ENCODE measurements around the gene RALGAPA2. TPM values are rescaled to one million over a fixed set of nuclear protein-coding genes. Genes with fewer than 3 reads are reported as not detected.
A peak's percentile ranks its signal among the peaks of the same experiment; 100 is the strongest.

The RALGAPA2 gene
- total RNA-seq, 1 experiment from 2014 or later = 18.2 TPM

DNA sequence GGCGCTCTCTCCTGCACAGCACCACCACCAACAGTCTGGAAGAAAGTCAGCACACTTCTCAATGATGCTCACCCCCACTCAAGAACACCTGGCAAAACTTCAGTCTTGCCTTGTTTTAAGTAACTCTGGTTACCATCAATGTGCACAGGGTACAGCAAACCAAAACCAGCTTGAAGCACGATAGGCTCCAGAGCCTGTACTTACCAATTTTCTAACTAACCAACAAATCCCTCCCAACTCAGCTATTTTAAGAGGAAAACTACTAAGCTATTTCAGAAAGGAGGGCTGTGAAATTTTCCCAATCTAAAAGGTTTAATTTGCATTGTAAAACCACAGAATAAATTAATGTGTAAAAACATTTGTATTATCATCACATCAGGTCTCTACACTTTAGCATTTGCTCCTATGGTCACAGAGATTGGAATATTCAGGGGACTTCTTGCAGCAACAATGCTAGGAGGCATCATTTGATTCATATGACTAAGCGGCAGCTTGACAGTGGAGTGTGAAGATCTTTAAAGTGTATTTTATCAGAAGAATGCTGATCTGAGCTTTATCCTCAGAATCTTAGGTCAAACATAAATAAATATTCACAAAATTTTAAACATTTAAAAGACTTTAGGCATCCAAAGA, 82.8 kb downstream of the RALGAPA2 start:
- Mint-ChIP-seq H3K4me1 (no peaks in the 10 kb centered on the region), H3K27ac (peak overlapping the region; percentile 9; the same call in 1 of the 2 replicates), H3K27me3 (ENCODE audit: low read depth) (no peaks in the 10 kb centered on the region), H3K36me3 (peaks cover 24% of the 10 kb centered on the region), H3K9me3 (no peaks in the 10 kb centered on the region), H3K4me3 (no peak overlapping the region)
- ATAC-seq = no peak
- DNase-seq (ENCODE audit: low spot score) = no peak
- ChIA-PET POLR2A (no interaction called here), CTCF (no interaction called here)
- TF ChIP-seq JUN (CRISPR knock-in tag; IDR thresholded peaks at IDR 0.05) (no peak), ZNF232 (CRISPR knock-in tag; IDR thresholded peaks at IDR 0.05) (no peak), ZNF671 (CRISPR knock-in tag; IDR thresholded peaks at IDR 0.05) (no peak), SMAD3 (CRISPR knock-in tag; IDR thresholded peaks at IDR 0.05; ENCODE audit: borderline replicate concordance) (no peak), TEAD4 (CRISPR knock-in tag; IDR thresholded peaks at IDR 0.05) (no peak), ATF1 (CRISPR knock-in tag; IDR thresholded peaks at IDR 0.05) (no peak), HMGA2 (CRISPR knock-in tag; IDR thresholded peaks at IDR 0.05) (no peak)
- TF ChIP-seq, protein P1, sequence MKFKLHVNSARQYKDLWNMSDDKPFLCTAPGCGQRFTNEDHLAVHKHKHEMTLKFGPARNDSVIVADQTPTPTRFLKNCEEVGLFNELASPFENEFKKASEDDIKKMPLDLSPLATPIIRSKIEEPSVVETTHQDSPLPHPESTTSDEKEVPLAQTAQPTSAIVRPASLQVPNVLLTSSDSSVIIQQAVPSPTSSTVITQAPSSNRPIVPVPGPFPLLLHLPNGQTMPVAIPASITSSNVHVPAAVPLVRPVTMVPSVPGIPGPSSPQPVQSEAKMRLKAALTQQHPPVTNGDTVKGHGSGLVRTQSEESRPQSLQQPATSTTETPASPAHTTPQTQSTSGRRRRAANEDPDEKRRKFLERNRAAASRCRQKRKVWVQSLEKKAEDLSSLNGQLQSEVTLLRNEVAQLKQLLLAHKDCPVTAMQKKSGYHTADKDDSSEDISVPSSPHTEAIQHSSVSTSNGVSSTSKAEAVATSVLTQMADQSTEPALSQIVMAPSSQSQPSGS (CRISPR knock-in tag; IDR thresholded peaks at IDR 0.05; ENCODE audit: borderline replicate concordance, low read depth) = no peak
- TF ChIP-seq, protein P2, sequence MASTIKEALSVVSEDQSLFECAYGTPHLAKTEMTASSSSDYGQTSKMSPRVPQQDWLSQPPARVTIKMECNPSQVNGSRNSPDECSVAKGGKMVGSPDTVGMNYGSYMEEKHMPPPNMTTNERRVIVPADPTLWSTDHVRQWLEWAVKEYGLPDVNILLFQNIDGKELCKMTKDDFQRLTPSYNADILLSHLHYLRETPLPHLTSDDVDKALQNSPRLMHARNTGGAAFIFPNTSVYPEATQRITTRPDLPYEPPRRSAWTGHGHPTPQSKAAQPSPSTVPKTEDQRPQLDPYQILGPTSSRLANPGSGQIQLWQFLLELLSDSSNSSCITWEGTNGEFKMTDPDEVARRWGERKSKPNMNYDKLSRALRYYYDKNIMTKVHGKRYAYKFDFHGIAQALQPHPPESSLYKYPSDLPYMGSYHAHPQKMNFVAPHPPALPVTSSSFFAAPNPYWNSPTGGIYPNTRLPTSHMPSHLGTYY (CRISPR knock-in tag; IDR thresholded peaks at IDR 0.05) = no peak
- TF ChIP-seq, protein P3, sequence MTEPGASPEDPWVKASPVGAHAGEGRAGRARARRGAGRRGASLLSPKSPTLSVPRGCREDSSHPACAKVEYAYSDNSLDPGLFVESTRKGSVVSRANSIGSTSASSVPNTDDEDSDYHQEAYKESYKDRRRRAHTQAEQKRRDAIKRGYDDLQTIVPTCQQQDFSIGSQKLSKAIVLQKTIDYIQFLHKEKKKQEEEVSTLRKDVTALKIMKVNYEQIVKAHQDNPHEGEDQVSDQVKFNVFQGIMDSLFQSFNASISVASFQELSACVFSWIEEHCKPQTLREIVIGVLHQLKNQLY (CRISPR knock-in tag; IDR thresholded peaks at IDR 0.05) = no peak

DNA sequence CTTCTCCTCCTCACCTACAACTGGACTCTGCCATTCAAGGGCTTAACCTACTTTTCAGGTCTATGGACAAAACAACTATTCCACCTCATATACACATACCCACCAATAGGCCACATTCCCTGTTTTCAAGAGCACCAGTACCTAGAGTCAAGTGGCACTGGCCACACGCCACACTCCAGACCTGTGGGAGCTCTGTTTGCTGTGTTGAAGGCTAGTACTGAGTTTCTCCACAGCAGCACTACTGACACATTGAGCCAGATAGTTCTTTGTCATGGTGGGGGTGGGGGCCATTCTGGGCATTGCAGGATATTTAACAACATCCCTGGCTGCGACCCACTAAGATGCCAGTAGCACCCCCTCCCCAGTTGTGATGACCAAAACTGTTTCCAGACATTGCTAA, 84.1 kb downstream of the RALGAPA2 start:
- TF ChIP-seq, protein P4, sequence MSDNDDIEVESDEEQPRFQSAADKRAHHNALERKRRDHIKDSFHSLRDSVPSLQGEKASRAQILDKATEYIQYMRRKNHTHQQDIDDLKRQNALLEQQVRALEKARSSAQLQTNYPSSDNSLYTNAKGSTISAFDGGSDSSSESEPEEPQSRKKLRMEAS (CRISPR knock-in tag; IDR thresholded peaks at IDR 0.05) = no peak
- TF ChIP-seq, protein P3 (CRISPR knock-in tag; IDR thresholded peaks at IDR 0.05) = no peak
- no peak for TF ChIP-seq ESRRA (CRISPR knock-in tag; IDR thresholded peaks at IDR 0.05; ENCODE audit: borderline replicate concordance)
- no peak for TF ChIP-seq HMGA2 (CRISPR knock-in tag; IDR thresholded peaks at IDR 0.05)
- TF ChIP-seq ZBTB21 (CRISPR knock-in tag; IDR thresholded peaks at IDR 0.05; ENCODE audit: borderline replicate concordance) = no peak
- no peak for TF ChIP-seq FOXK1 (CRISPR knock-in tag; IDR thresholded peaks at IDR 0.05)
- Mint-ChIP-seq H3K36me3 (peaks cover 13% of the 10 kb centered on the region), H3K27me3 (ENCODE audit: low read depth) (no peaks in the 10 kb centered on the region), H3K27ac (no peak overlapping the region), H3K4me1 (no peaks in the 10 kb centered on the region), H3K9me3 (no peaks in the 10 kb centered on the region), H3K4me3 (no peak overlapping the region)
- DNase-seq (ENCODE audit: low spot score) = no peak
- POLR2A ChIA-PET = no interaction called here
- no peak for ATAC-seq
- CTCF ChIA-PET = no interaction called here

DNA sequence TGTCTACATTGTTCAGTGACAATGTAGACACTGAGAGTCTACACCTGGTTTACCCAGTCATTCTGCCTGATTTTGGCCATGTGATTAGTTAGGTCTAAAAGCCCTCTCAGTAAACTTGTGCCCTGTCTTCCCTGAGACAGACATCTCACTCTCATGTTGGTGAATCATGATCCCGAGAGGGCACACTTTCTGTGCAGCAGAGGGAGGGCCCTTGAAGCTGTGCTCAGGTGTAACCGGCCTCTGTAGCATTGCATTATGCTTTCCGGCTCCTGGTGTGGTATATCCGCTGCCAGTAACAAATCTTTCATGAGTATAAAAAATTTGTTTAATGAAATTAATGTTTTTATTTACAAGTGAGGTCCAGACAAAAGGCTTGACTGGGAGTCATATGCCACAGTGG, 85.0 kb downstream of the RALGAPA2 start:
- DNase-seq (ENCODE audit: low spot score) = no peak
- no peak overlapping the region for H3K27ac Mint-ChIP-seq
- peaks cover 13% of the 10 kb centered on the region for H3K36me3 Mint-ChIP-seq
- no peaks in the 10 kb centered on the region for H3K27me3 Mint-ChIP-seq (ENCODE audit: low read depth)
- POLR2A ChIA-PET = no interaction called here
- no peak for ATAC-seq
- no peak overlapping the region for H3K4me3 Mint-ChIP-seq
- TF ChIP-seq ZNF416 (CRISPR knock-in tag; IDR thresholded peaks at IDR 0.05) (no peak), CREB1 (CRISPR knock-in tag; IDR thresholded peaks at IDR 0.05) (no peak), ZNF232 (CRISPR knock-in tag; IDR thresholded peaks at IDR 0.05) (no peak), TP53 (CRISPR knock-in tag; IDR thresholded peaks at IDR 0.05) (no peak), NR2C2 (CRISPR knock-in tag; IDR thresholded peaks at IDR 0.05) (no peak), ZNF317 (CRISPR knock-in tag; IDR thresholded peaks at IDR 0.05; ENCODE audit: borderline replicate concordance, low read depth) (no peak), MXD4 (CRISPR knock-in tag; IDR thresholded peaks at IDR 0.05; ENCODE audit: borderline replicate concordance) (no peak)
- TF ChIP-seq, protein P1 (CRISPR knock-in tag; IDR thresholded peaks at IDR 0.05; ENCODE audit: borderline replicate concordance, low read depth) = no peak
- TF ChIP-seq, protein P3 (CRISPR knock-in tag; IDR thresholded peaks at IDR 0.05) = no peak
- TF ChIP-seq, protein P5, sequence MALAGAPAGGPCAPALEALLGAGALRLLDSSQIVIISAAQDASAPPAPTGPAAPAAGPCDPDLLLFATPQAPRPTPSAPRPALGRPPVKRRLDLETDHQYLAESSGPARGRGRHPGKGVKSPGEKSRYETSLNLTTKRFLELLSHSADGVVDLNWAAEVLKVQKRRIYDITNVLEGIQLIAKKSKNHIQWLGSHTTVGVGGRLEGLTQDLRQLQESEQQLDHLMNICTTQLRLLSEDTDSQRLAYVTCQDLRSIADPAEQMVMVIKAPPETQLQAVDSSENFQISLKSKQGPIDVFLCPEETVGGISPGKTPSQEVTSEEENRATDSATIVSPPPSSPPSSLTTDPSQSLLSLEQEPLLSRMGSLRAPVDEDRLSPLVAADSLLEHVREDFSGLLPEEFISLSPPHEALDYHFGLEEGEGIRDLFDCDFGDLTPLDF (CRISPR knock-in tag; IDR thresholded peaks at IDR 0.05) = no peak
- TF ChIP-seq, protein P4 (CRISPR knock-in tag; IDR thresholded peaks at IDR 0.05) = no peak
- no peaks in the 10 kb centered on the region for H3K4me1 Mint-ChIP-seq
- CTCF ChIA-PET = no interaction called here
- H3K9me3 Mint-ChIP-seq = no peaks in the 10 kb centered on the region
